ENCODE measurements around the gene YBEY.

The YBEY gene

GRCh38 chr21:46265736-46266525 is 20.2 kb upstream of the YBEY start:
- no peak for DNase-seq

- DNase-seq: no peak
Measured at GRCh38 chr21:46266946-46267345, 19.2 kb upstream of the YBEY start.

GRCh38 chr21:46268371-46268770 is 17.8 kb upstream of the YBEY start:
- no peak for DNase-seq

DNA sequence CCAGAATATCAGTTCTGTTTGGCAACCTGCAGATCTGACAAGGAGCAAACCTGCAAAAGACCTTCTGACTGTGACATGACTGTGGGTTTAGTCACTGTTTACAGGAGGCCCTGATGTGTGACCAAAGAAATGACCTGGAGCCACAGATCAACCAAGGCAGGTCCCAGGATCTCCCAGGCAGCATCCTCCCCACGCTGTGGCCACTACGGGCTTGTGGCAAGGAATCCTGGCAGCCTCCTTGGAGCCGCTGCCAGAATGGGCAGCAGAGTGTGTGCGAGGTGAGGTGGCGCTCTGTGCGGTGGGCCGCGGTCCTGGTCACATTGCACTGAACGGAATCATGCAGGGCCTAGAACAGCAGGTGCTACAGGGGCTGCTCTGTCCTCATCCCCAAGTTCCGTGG is 16.7 kb upstream of the YBEY start:
- DNase-seq: no peak

- no peak for DNase-seq
Measured at GRCh38 chr21:46273341-46273740, 12.8 kb upstream of the YBEY start.

DNA sequence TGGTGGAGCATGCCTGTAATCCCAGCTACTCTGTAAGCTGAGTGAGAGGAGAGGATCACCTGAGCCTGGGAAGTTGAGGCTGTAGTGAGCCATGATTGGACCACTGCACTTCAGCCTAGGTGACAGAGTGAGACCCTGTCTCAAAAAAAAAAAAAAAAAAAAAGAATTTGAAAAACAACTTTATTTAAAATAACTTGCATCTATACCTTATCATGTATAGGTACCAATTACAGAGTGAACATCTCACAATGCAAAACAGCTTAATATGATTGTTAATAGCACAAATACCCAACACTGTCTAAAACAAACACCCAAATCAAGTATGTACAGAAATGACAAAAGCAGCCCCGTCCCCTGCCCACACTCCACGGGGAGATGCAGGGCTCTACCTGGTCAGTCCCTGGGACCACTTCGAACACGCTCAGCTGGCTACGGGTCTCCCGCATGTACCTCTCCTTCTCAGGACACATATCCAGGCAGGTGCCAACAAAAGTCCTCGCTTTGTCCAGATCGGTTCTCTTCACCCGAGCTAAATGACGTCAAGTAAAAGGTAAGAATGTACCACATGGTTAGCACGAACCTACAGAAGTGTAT is 11.2 kb upstream of the YBEY start:
- no peak for DNase-seq

- DNase-seq: no peak
Measured at GRCh38 chr21:46284077-46284644, 2.0 kb upstream of the YBEY start.

GRCh38 chr21:46284733-46285132 is 1.4 kb upstream of the YBEY start:
- DNase-seq: no peak

- no peak for DNase-seq
Measured at GRCh38 chr21:46285206-46285661, 908 bp upstream of the YBEY start, which contains the start of gene MCM3AP. Gene MCM3AP, minus strand, starts transcription at chr21:46285611. Its CDS starts 325 bp downstream, at chr21:46285286.

DNA sequence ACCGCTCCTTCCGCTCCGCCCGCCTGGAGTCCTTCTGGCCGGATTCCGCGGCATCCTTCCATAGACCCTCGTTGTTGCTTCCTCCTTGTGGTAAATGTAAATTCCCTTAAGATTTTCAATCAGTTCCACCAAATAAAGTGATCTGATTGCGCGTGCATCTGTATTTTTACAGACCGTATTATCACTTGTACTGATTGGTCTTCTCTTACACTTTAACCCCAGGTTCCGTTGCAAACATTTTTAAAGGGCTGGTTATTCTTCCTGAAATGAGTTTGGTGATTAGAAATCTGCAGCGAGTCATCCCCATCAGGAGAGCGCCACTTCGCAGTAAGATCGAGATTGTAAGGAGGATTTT is 483 bp downstream of the YBEY start:
- DNase-seq: no peak

DNA sequence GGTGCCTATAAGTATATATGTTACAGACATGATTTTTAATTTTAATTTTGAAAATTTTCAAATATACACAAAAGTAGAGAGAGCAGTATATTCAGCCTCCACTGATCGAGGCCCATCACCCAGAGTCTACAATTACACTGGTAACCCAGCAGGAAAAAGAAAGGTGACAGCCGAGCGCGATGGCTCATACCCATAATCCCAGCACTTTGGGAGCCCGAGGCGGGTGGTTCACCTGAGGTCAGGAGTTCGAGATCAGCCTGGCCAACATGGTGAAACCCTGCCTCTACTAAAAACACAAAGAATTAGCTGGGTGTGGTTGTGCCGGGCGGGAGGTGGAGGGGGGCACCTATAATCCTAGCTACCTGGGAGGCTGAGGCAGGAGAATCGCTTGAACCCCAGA is 1.4 kb downstream of the YBEY start:
- no peak for DNase-seq

- no peak for DNase-seq
Measured at GRCh38 chr21:46289655-46290179, 3.6 kb downstream of the YBEY start.

DNA sequence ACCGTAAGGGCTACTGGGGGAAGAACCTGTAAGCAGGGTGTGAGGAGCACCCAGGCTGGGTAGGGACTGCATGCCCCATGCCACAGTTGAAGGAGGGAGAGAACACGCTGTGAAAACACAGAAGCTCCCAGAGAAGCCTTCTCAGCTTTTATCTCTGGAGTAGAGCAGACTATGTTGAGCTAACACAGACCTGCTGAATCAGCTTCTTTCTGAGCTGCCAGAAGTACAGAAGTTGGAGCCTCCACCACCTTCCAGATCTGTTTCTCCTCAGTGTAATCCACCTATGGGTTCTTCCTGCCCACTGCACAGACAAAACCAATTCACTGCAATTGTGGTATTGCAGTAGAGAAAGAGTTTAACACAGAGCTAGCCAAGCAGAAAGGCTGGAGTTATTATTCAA is 5.4 kb downstream of the YBEY start:
- no peak for DNase-seq

DNA sequence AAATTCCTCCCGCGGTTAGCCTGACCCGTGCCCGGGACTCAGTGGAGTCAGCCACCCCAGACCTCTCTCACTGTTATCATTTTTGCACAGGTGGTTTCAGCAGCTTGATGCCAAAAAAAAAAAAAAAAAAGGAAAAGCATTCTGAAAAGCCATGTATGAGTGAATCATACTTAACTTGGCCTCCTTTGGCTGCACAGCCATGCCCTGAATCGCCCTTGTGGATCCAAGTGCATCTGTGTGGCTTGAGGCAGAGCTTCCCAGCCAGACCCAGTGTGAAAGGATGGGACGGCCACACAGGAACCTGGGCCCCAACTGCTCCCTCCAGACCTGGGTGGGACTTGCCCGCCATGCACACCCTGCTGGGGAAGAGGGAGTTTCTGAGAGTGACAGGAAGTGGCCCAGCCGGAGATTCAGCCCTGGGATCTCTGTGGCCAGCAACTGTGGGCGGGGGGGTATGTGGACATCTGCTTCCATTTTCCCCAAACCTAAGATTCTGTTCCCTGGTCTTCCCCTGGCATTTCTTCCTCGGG is 8.6 kb downstream of the YBEY start:
- DNase-seq: no peak

DNA sequence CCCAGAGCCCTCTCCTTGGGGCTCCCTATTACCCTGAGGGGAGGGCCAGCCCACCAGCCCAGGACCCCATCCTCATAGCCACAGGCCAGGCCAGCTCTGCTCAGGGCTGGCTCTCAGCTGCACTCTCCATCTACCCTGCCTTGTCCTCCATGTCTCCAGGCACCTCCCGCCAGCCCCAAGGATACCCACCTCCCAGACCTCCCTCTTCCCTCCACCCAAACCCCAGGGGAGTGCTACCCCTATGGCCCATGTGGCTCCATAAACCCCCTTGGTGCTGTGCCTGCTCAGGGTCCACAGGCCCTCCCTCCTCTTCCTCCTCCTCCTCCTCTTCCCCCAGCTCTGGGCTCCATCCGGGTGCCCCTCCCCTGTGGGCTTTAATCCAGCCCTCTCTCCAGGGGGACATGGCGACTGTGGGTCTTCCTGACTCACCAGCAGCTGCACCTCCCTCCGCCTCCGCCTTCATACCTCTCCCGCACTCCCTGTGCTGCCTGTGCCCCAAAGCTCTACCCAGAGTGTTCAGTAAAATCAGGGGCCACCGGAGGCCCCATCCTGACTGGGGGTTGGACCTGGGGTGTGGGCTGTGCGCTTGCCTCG is 9.1 kb downstream of the YBEY start:
- DNase-seq: no peak

- peak; percentile 43 to 69 for DNase-seq
Measured at GRCh38 chr21:46295996-46296752, 10.0 kb downstream of the YBEY start.

DNA sequence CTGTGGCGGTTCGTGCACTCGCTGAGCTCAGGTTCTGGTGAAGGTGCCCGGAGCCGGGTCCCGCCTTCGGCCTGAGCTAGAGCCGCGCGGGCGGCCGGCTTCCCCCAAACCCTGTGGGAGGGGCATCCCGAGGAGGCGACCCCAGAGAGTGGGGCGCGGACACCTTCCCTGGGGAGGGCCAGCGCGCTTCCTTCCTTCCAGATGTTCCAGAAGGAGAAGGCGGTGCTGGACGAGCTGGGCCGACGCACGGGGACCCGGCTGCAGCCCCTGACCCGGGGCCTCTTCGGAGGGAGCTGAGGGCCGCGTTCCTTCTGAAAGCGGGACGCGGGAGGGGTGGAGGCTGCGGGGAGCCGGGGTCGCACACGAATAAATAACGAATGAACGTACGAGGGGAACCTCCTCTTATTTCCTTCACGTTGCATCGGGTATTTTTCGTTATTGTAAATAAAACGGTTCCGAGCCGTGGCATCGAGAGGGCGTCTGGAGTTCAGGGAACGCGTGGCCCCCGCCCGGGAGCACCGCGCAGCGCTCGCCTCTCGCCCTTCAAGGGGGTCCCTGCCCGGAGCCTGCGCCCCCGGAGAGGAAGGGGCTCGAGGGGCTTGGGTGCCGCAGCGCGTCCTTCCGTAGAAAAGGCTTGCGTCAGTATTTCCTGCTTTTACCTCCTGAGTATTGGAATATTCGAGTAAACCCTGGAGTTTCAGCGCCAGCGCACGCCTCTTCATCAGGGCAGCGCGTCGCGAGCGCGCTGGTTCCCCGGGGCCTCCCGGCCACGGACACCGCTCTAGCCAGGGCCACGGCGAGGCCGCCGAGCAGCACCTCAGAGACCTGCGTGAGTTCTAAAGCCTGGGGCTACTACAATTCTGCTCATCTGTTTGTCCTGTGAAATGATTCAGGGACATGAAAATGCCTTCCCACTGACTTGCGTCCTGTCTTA is 11.5 kb downstream of the YBEY start:
- no peak for DNase-seq

DNA sequence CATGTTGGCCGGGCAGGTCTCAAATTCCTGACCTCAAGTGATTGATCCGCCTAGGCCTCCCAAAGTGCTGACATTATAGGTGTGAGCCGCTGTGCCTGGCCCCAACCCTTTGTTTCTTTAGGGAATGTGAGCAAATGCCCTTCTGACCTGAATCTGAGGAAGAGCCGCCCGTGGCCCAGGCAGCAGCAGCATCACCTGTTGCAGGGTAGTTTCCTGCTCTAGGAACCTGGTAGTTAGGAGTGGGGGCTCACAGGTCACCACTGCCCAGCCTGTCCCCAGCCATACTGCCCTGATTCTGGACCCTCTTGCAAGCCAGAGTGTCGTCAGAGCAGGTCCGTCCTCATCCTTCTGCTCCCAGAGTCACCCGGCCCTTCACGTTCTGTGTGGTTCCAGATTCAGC is 13.0 kb downstream of the YBEY start:
- DNase-seq: no peak

DNA sequence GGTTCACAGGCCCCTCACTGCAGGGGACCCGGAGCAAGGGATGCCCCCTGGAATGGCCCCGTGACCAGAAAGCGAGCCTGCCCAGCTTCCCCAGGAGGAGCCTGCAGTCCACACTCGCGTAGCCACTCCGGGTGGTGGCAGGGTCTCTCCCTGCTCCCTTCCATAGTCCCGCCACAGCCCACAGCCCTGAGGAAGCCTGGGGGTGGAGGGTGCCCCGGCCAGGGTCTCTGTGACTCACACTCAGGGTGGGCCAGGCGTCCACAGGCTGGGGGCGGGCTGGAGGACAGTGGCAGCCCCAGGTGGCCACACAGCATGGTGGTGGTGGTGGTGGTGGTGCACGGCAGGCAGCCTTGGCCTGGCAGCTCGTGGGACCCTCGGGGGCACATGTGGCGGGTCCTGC is 15.6 kb downstream of the YBEY start:
- DNase-seq: no peak

DNA sequence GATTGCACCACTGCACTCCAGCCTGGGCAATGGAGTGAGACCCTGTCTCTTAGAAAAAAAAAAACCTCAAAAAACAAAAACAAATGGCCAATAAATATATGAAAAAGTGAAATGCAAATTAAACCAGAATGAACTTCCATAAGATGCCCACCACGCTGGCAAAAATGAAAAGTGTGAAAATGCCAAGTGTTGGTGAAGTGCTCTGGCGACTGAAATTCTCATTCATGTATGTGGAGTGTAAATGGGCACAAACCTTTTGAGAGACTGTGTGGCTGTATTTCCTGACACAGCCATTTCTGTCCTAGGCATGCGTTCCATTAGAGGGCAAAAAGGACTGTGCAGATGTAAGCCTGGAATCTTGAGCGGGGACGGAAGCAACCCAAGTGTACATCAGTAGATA is 18.3 kb downstream of the YBEY start:
- no peak for DNase-seq

GRCh38 chr21:46304955-46305354 is 18.8 kb downstream of the YBEY start:
- no peak for DNase-seq

DNA sequence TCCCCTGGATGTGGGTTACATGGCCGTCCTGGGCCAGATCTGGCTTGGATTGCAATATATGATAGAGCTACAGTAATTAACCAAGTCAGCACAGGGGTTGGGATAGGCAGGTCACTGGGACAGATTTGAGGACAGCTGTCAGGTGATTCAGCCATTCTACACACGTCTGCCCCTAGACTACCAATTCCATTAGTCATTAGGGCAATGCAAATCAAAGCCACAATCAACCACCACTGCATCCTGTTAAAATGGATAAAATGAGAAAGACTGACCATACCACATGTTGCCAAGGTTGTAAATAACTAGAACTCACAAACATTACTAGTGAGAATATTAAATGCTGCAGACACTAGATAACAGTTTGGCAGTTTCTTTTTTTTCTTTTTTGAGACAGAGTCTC is 21.5 kb downstream of the YBEY start:
- no peak for DNase-seq

Data from CD4-positive, alpha-beta T cell treated with Interleukin-4 for 1 hour (primary cell).